Loucy (cell line): ENCODE results near the gene TOGARAM2.

Experiments
- CTCF ChIP-seq: fragments of 200-600 bp; sonication (generic); conservative IDR thresholded peaks from 2 replicates; pipeline ENCODE4 v1.5.1; 2014; ENCODE audit warnings: mild to moderate bottlenecking, antibody characterized with exemption, low read length
- EZH2phosphoT487 ChIP-seq: fragments of 200-600 bp; IDR thresholded peaks from 2 replicates; pipeline ENCODE4 v1.6.1; 2018; ENCODE audit warnings: antibody characterized with exemption, mild to moderate bottlenecking, moderate library complexity, borderline replicate concordance

- TF ChIP-seq CTCF: no peak
- TF ChIP-seq EZH2phosphoT487: no peak
These were observed 17.0 kb downstream of the TOGARAM2 start for GRCh38 chr2:28997847-28998735.
